ENCODE data around the gene UNC93B1. TPM values are rescaled to one million over a fixed set of nuclear protein-coding genes. Genes with fewer than 3 reads are reported as not detected.
A peak's percentile ranks its signal among the peaks of the same experiment; 100 is the strongest.

UNC93B1 gene
- total RNA-seq, 1 donor from 2014 or later, result 121 TPM

- H3K27ac ChIP-seq, result peak overlapping the region; percentile 93
- H3K36me3 ChIP-seq, result peaks cover 52% of the 10 kb centered on the region
- intact Hi-C loops (cut with DNase I), result no loop called here
- peak; percentile 52 for DNase-seq
- no peaks in the 10 kb centered on the region for H3K27me3 ChIP-seq (ENCODE audit: low read depth)
- H3K4me1 ChIP-seq, result peaks cover 54% of the 10 kb centered on the region
- no peak for TF ChIP-seq CTCF (IDR thresholded peaks at IDR 0.05)
- peak overlapping the region; percentile 98 for H3K4me3 ChIP-seq
- ATAC-seq, result no peak
- no peaks in the 10 kb centered on the region for H3K9me3 ChIP-seq
These were observed 37.2 kb upstream of the UNC93B1 start for GRCh38 chr11:68040957-68041591.

GRCh38 chr11:68040101-68040956 is 36.4 kb upstream of the UNC93B1 start:
- no peak for TF ChIP-seq CTCF (IDR thresholded peaks at IDR 0.05)
- Histone ChIP-seq H3K4me1 (peaks cover 62% of the 10 kb centered on the region), H3K27ac (peak overlapping the region; percentile 93), H3K27me3 (ENCODE audit: low read depth) (no peaks in the 10 kb centered on the region), H3K4me3 (peak overlapping the region; percentile 98), H3K36me3 (peaks cover 45% of the 10 kb centered on the region), H3K9me3 (no peaks in the 10 kb centered on the region)
- DNase-seq, result peak; percentile 84
- ATAC-seq, result peak; percentile 48 to 55
- intact Hi-C loops (cut with DNase I), result no loop called here

- H3K4me1 ChIP-seq, result peaks cover 63% of the 10 kb centered on the region
- H3K36me3 ChIP-seq, result peaks cover 40% of the 10 kb centered on the region
- peak overlapping the region; percentile 93 for H3K27ac ChIP-seq
- H3K9me3 ChIP-seq, result no peaks in the 10 kb centered on the region
- no peak for TF ChIP-seq CTCF (IDR thresholded peaks at IDR 0.05)
- intact Hi-C loops (cut with DNase I), result no loop called here
- peak; percentile 0 to 12 for ATAC-seq
- DNase-seq, result peak; percentile 59
- peak overlapping the region; percentile 98 for H3K4me3 ChIP-seq
- H3K27me3 ChIP-seq (ENCODE audit: low read depth), result no peaks in the 10 kb centered on the region
These were observed 35.7 kb upstream of the UNC93B1 start for GRCh38 chr11:68039526-68040086.

- Histone ChIP-seq H3K36me3 (peaks cover 40% of the 10 kb centered on the region), H3K27ac (peak within 1 kb of the TSS; percentile 93), H3K4me1 (peaks cover 63% of the 10 kb centered on the region), H3K4me3 (peak within 1 kb of the TSS; percentile 98), H3K27me3 (ENCODE audit: low read depth) (no peaks in the 10 kb centered on the region), H3K9me3 (no peaks in the 10 kb centered on the region)
- TF ChIP-seq CTCF (IDR thresholded peaks at IDR 0.05), result no peak
- DNase-seq, result peak; percentile 91
- peak; percentile 88 to 89 for ATAC-seq
- intact Hi-C loops (cut with DNase I), result no loop called here
These were observed 35.0 kb upstream of the UNC93B1 start, which contains the start of gene TCIRG1 for GRCh38 chr11:68038718-68039525. TCIRG1 (plus strand) TSS chr11:68039025; CDS start chr11:68041272, 2,247 bp downstream.

GRCh38 chr11:68038226-68038717 is 34.4 kb upstream of the UNC93B1 start:
- Histone ChIP-seq H3K4me3 (peak overlapping the region; percentile 98), H3K9me3 (no peaks in the 10 kb centered on the region), H3K36me3 (peaks cover 40% of the 10 kb centered on the region), H3K27me3 (ENCODE audit: low read depth) (no peaks in the 10 kb centered on the region), H3K27ac (peak overlapping the region; percentile 93), H3K4me1 (peaks cover 69% of the 10 kb centered on the region)
- DNase-seq (peak; percentile 59), ATAC-seq (no peak)
- no peak for TF ChIP-seq CTCF (IDR thresholded peaks at IDR 0.05)
- intact Hi-C loops (cut with DNase I), result no loop called here
